Measurements from ENCODE around the gene PTGER2. TPM values are rescaled to one million over a fixed set of nuclear protein-coding genes. Genes with fewer than 3 reads are reported as not detected.

Gene PTGER2
- total RNA-seq, 1 donor from 2014 or later: 7.1 TPM

DNA sequence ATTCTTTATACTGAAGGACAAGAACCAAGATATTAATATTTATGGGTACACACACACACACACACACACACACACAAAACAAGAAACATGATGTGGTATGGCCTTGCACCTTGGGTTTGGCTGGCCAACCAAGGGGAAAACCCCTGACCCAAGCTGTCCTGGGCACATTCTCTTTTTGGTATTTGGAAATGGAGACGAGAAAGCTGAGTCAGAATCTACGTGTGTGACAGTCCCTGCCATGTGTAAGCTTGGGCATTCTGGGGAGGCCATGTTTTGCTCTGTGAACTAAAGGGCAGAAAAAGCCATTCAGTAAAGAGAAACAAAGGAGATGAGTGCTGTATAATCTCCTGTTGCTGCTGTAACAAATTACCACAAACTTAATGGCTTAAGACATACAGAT, 35.6 kb downstream of the PTGER2 start:
- Mint-ChIP-seq H3K27ac (no peak overlapping the region), H3K4me1 (ENCODE audit: unreplicated experiment) (peaks cover 33% of the 10 kb centered on the region), H3K27me3 (no peaks in the 10 kb centered on the region), H3K9me3 (peaks cover under 1% of the 10 kb centered on the region), H3K36me3 (no peaks in the 10 kb centered on the region), H3K4me3 (no peak overlapping the region)
- no peak for DNase-seq (ENCODE audit: extremely low spot score, unreplicated experiment)
- TF ChIP-seq, protein P1, sequence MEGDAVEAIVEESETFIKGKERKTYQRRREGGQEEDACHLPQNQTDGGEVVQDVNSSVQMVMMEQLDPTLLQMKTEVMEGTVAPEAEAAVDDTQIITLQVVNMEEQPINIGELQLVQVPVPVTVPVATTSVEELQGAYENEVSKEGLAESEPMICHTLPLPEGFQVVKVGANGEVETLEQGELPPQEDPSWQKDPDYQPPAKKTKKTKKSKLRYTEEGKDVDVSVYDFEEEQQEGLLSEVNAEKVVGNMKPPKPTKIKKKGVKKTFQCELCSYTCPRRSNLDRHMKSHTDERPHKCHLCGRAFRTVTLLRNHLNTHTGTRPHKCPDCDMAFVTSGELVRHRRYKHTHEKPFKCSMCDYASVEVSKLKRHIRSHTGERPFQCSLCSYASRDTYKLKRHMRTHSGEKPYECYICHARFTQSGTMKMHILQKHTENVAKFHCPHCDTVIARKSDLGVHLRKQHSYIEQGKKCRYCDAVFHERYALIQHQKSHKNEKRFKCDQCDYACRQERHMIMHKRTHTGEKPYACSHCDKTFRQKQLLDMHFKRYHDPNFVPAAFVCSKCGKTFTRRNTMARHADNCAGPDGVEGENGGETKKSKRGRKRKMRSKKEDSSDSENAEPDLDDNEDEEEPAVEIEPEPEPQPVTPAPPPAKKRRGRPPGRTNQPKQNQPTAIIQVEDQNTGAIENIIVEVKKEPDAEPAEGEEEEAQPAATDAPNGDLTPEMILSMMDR (conservative IDR thresholded peaks at IDR 0.05): no peak

DNA sequence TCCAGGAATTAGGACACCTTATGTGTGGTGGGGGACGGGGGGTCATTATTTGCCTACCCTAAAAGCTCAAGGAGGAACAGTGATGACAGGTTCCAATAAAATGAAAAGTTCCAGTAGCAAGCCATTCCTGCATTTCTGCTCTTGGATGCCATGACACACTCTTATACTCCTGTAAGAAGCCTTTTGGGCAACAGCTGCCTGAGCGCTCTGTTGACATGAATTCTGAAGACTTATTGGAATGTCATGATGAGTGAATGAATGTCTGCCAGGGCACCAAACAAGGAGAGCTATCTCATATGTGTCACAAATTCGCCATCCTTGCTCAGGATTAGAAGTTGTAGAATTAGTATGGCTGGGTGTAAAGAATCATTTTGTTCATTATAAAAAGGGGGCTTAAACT, 36.3 kb downstream of the PTGER2 start:
- Mint-ChIP-seq H3K27ac (no peak overlapping the region), H3K4me3 (no peak overlapping the region), H3K27me3 (no peaks in the 10 kb centered on the region), H3K9me3 (no peaks in the 10 kb centered on the region), H3K4me1 (ENCODE audit: unreplicated experiment) (peaks cover 33% of the 10 kb centered on the region), H3K36me3 (no peaks in the 10 kb centered on the region)
- TF ChIP-seq, protein P1 (conservative IDR thresholded peaks at IDR 0.05): no peak
- no peak for DNase-seq (ENCODE audit: extremely low spot score, unreplicated experiment)

DNA sequence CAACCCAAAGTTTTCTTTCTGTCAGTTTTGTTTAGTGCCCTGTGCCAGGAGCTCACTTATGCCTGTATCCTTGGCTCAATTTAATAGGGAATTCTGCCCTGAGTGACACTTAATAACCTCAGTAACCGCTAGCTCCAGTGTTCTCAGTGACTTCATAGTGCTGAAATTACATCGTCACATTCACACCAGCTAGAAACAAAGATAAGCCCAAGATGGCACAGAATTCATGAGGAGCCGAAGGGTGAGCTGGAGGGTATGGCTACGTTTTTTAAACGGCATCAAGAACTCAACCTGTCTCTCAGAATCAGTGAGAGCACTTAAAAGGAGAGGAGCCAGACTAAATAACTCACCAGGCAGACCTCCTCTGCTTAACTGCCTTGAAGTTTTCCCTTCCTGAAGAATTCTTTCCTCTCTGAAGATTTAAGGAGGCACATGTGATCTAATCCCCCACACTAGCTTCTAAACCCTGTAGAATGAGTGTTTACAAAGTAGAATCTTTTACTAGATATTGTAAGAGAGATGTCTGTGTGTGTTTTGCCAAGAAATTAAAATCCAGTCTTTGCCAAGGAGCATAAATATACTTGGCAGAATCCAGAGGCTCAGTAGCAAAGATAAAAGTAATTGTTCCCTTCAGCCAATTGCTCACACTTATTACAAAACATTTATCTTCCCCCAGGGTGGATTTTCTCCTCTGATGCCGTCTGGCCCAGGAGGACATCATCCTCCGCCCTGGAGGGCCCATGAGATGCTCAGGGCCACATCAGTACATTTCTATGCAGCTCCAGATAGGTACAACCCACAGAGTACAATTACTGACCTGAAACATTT, 37.3 kb downstream of the PTGER2 start:
- Mint-ChIP-seq H3K27ac (peak overlapping the region; percentile 17), H3K9me3 (no peaks in the 10 kb centered on the region), H3K27me3 (no peaks in the 10 kb centered on the region), H3K4me3 (no peak overlapping the region), H3K4me1 (ENCODE audit: unreplicated experiment) (peaks cover 33% of the 10 kb centered on the region), H3K36me3 (no peaks in the 10 kb centered on the region)
- no peak for DNase-seq (ENCODE audit: extremely low spot score, unreplicated experiment)
- TF ChIP-seq, protein P1 (conservative IDR thresholded peaks at IDR 0.05): no peak

- H3K27ac Mint-ChIP-seq: peak overlapping the region; percentile 17
- no peaks in the 10 kb centered on the region for H3K9me3 Mint-ChIP-seq
- TF ChIP-seq, protein P1 (conservative IDR thresholded peaks at IDR 0.05): no peak
- no peaks in the 10 kb centered on the region for H3K36me3 Mint-ChIP-seq
- no peak overlapping the region for H3K4me3 Mint-ChIP-seq
- no peak for DNase-seq (ENCODE audit: extremely low spot score, unreplicated experiment)
- peaks cover 33% of the 10 kb centered on the region for H3K4me1 Mint-ChIP-seq (ENCODE audit: unreplicated experiment)
- H3K27me3 Mint-ChIP-seq: no peaks in the 10 kb centered on the region
Observed at GRCh38 chr14:52352061-52352491, 38.0 kb downstream of the PTGER2 start.

- Mint-ChIP-seq H3K27ac (no peak overlapping the region), H3K36me3 (no peaks in the 10 kb centered on the region), H3K4me3 (no peak overlapping the region)
Observed at GRCh38 chr14:52352569-52352968, 38.5 kb downstream of the PTGER2 start.

More at GRCh38 chr14:52352569-52352968, 38.5 kb downstream of the PTGER2 start:
- H3K9me3 Mint-ChIP-seq: no peaks in the 10 kb centered on the region
- H3K27me3 Mint-ChIP-seq: no peaks in the 10 kb centered on the region
- H3K4me1 Mint-ChIP-seq (ENCODE audit: unreplicated experiment): peaks cover 33% of the 10 kb centered on the region
- TF ChIP-seq, protein P1 (conservative IDR thresholded peaks at IDR 0.05): no peak
- no peak for DNase-seq (ENCODE audit: extremely low spot score, unreplicated experiment)

Measured in type B pancreatic cell (in vitro differentiated cells).